ENCODE measurements around the gene MDH1. TPM values are rescaled to one million over a fixed set of nuclear protein-coding genes. Genes with fewer than 3 reads are reported as not detected.

MDH1 gene
- total RNA-seq, 2 donors from 2014 or later = 89.3 to 95.7 TPM

DNA sequence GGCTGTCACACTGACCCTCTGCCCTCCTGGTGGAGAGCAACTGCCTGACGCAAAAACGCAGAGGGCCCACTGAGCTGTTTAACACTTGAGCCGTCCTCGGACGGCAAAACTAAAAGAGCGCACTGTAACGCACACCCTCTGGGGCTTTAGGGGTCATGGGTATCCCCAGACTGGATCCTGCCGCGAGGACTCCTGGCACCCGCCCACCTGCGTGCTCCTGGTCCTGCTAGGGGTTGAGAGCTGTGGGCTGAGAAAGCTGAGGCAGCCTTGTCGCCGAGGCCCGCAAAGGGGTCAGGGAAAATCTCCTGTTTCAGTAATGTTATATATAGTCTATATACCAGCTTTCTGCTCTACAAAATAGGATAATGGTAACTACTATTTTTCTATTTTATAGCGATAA is 39.1 kb downstream of the MDH1 start:
- no peaks in the 10 kb centered on the region for H3K36me3 Mint-ChIP-seq (ENCODE audit: low read depth)
- no peak overlapping the region for H3K27ac Mint-ChIP-seq
- ATAC-seq (no peak), DNase-seq (no peak)
- no peaks in the 10 kb centered on the region for H3K4me1 Mint-ChIP-seq
- no peak overlapping the region for H3K4me3 Mint-ChIP-seq
- peaks cover 12% of the 10 kb centered on the region for H3K27me3 Mint-ChIP-seq
- H3K9me3 ChIP-seq (ENCODE audit: control insufficient read depth, low read length, poor library complexity, severe bottlenecking) = peaks cover 2% of the 10 kb centered on the region

DNA sequence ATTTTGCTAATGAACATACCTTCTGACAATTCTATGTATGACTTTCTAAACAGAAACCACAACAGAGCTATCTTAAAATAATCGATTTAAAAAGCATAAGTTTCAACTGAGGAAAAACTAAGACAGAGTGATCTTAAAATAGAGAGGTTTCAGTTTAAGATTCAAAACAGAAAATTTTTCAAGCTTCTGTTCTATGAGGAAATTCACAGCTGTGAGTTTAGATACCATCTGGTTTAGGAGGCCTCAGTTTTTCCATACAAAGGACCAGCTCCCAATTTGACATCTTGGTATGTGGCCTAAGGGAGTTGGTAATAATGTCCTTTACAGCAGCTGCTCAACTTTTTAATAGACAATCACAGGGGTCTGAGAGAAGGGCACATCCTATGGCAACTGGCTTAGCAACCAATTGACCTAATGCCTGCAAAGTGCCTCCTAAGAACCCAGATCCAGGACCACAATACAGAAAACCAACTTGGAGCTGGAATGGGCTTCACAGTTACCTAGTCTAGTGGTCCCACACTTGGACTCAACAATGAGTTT is 39.7 kb downstream of the MDH1 start:
- Mint-ChIP-seq H3K36me3 (ENCODE audit: low read depth) (peaks cover 2% of the 10 kb centered on the region), H3K27ac (no peak overlapping the region), H3K27me3 (peaks cover 7% of the 10 kb centered on the region), H3K4me1 (no peaks in the 10 kb centered on the region), H3K4me3 (no peak overlapping the region)
- ATAC-seq (no peak), DNase-seq (no peak)
- peaks cover 2% of the 10 kb centered on the region for H3K9me3 ChIP-seq (ENCODE audit: control insufficient read depth, low read length, poor library complexity, severe bottlenecking)

DNA sequence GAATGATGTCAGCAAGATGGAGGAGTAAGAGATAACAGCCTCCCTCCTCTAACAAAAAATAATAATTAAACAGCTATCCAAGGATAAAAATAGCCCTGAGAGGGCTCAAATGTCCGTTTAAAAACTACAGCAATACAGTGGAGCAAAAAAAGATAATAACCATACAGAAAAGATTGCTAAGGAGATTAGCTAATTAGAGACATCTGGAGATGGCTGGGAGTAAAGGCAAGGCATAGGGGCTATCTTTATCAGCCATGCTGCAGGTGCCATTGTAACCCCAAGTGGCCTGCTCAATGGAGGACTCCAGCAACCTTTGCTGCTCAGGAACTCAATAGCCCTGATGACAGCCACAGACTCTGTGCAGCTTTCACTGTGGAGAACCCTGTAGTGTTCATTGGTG is 42.7 kb downstream of the MDH1 start:
- Mint-ChIP-seq H3K4me1 (no peaks in the 10 kb centered on the region), H3K27me3 (no peaks in the 10 kb centered on the region), H3K27ac (no peak overlapping the region), H3K36me3 (ENCODE audit: low read depth) (peaks cover 2% of the 10 kb centered on the region), H3K4me3 (no peak overlapping the region)
- no peak for ATAC-seq
- H3K9me3 ChIP-seq (ENCODE audit: control insufficient read depth, low read length, poor library complexity, severe bottlenecking) = peaks cover 2% of the 10 kb centered on the region
- DNase-seq = no peak

DNA sequence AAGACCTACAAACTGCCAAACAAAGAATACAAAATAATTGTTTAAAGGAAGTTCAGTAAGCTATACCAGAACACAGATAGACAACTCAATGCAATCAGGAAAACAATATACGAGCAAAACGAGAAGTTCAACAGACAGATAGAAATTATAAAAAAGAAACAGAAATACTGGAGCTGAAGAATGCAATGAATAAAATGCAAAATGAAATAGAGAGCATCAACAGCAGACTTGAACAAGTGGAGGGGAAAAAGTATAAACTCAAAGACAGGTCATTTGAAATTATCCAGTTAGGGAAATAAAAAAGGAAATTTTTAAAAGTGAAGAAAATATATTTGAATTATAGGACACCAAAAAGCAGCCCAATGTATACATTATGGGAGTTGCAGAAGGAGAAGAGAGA is 43.6 kb downstream of the MDH1 start:
- ATAC-seq = no peak
- no peak for DNase-seq
- Mint-ChIP-seq H3K4me1 (no peaks in the 10 kb centered on the region), H3K27me3 (no peaks in the 10 kb centered on the region), H3K4me3 (no peak overlapping the region), H3K36me3 (ENCODE audit: low read depth) (peaks cover 2% of the 10 kb centered on the region), H3K27ac (no peak overlapping the region)
- H3K9me3 ChIP-seq (ENCODE audit: control insufficient read depth, low read length, poor library complexity, severe bottlenecking) = peaks cover 2% of the 10 kb centered on the region

DNA sequence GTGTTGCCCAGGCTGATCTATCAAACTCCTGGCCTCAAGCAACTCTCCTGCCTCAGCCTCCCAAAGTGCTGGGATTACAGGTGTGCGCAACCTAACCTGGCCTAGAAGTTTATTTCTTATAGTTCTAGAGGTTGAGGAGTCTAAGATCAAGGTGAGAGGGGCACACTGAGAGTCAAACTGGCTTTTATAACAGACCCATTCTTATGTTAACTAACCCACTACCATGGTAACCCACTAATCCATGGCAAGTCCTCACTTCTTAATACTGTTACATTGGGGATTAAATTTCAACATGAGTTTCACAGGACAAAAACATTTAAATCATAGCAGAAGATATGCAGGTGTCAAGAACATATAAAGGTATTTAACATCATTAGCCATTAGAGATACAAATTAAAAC is 50.6 kb downstream of the MDH1 start:
- DNase-seq (no peak), ATAC-seq (no peak)
- Mint-ChIP-seq H3K4me3 (no peak overlapping the region), H3K36me3 (ENCODE audit: low read depth) (no peaks in the 10 kb centered on the region), H3K27ac (no peak overlapping the region), H3K4me1 (no peaks in the 10 kb centered on the region), H3K27me3 (peaks cover 9% of the 10 kb centered on the region)
- H3K9me3 ChIP-seq (ENCODE audit: control insufficient read depth, low read length, poor library complexity, severe bottlenecking) = no peaks in the 10 kb centered on the region

DNA sequence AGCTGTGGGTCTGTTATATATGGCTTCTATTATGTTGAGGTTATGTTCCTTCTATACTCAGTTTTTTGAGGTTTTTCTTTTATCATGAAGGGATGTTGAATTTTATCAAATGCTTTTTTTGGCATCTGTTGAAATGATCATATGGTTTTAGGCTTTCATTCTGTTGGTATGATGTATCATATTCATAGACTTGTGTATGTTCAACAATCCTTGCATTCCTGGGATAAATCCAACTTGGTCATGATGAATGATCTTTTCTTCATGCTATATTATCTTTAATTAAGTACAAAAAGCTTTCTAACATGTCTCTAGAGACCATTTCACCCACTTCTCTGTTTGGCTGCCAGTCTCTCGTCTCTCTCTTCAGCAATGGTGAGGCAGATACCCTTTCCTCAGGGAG is 54.2 kb downstream of the MDH1 start:
- Mint-ChIP-seq H3K27me3 (peaks cover 16% of the 10 kb centered on the region), H3K36me3 (ENCODE audit: low read depth) (peaks cover 4% of the 10 kb centered on the region), H3K27ac (no peak overlapping the region), H3K4me1 (no peaks in the 10 kb centered on the region), H3K4me3 (no peak overlapping the region)
- ATAC-seq = no peak
- H3K9me3 ChIP-seq (ENCODE audit: control insufficient read depth, low read length, poor library complexity, severe bottlenecking) = no peaks in the 10 kb centered on the region
- no peak for DNase-seq

DNA sequence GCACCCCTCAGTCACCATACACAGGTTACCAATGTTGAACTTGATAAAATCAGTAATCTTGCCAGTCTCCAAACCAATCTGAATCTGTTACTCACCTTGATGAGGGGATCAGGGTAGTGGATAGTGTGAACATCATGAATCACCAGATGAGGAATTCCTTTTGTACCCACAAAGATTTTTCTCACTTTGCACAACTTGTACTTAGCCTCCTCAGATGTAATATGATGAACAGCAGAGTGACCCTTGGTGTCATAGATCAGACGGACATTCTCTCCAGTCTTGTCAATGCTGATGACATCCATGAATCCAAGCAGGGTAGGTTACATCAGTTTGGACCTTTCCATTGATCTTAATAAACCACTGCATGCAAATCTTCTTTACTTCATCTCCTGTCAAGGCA is 54.7 kb downstream of the MDH1 start:
- Mint-ChIP-seq H3K36me3 (ENCODE audit: low read depth) (peaks cover 4% of the 10 kb centered on the region), H3K4me3 (no peak overlapping the region), H3K4me1 (no peaks in the 10 kb centered on the region), H3K27ac (no peak overlapping the region), H3K27me3 (peaks cover 16% of the 10 kb centered on the region)
- ATAC-seq (no peak), DNase-seq (no peak)
- H3K9me3 ChIP-seq (ENCODE audit: control insufficient read depth, low read length, poor library complexity, severe bottlenecking) = no peaks in the 10 kb centered on the region

DNA sequence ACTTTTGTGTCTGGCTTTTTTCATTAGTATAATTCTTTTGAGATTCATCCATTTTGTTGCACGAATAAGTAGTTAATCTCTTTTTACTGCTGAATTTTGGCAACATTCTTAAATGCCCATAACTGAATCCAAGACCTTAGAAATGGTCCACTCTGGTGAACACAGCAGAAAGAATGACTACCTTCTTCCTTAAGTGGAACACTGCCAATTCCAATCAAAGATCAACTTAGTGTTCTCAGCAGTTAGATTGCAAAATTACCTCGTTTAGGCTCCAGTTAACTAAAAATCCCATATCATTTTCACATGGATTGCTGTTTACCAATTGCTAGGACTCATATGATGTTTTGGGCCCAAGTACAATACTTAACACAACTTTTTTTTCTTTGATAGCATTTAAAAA is 59.9 kb downstream of the MDH1 start:
- Mint-ChIP-seq H3K4me1 (no peaks in the 10 kb centered on the region), H3K27me3 (peaks cover 18% of the 10 kb centered on the region), H3K27ac (no peak overlapping the region), H3K4me3 (no peak overlapping the region), H3K36me3 (ENCODE audit: low read depth) (peaks cover 7% of the 10 kb centered on the region)
- no peaks in the 10 kb centered on the region for H3K9me3 ChIP-seq (ENCODE audit: control insufficient read depth, low read length, poor library complexity, severe bottlenecking)
- DNase-seq (no peak), ATAC-seq (no peak)

DNA sequence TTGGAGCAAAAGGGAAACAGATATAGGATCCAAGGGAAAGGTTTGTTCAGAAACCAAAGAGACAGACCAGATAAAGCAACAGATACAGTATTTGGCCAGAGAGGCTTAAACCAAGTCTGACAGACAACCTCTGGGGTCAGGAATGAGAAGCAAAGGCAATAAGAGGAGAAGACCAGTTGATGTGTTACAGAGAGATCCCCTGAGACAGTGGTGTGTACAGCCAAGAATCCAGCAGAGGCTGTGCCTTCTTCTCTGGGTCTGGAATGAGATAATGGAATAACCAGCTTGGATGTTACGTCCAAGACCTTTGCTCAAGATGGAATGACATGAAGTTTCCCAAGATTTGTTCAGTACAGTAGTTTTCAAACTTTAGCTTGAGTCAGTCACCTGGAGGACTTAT is 61.1 kb downstream of the MDH1 start:
- H3K4me1 Mint-ChIP-seq = no peaks in the 10 kb centered on the region

DNA sequence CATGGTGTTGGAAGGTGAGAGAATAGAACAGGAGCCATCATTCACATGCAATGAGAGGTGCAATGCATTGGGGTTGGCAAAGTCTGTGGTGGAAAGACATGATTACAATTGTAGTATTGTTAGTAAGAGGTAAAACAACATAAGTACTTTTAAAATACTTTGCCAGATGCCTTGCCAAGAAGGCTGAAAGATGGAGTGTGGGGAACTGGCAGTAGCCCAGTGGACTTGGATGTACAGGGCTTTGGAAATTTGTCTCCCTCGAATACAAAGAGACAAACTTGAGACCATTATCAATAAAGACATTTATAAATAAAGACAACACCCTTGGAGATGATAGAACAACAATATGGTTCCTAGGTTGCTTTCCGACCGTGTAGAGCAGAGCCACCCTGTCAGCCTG is 62.0 kb downstream of the MDH1 start:
- no peak overlapping the region for H3K4me3 Mint-ChIP-seq
- peaks cover 4% of the 10 kb centered on the region for H3K36me3 Mint-ChIP-seq (ENCODE audit: low read depth)
- peaks cover 11% of the 10 kb centered on the region for H3K27me3 Mint-ChIP-seq
- H3K27ac Mint-ChIP-seq = no peak overlapping the region
- no peak for ATAC-seq
- no peaks in the 10 kb centered on the region for H3K4me1 Mint-ChIP-seq
- no peaks in the 10 kb centered on the region for H3K9me3 ChIP-seq (ENCODE audit: control insufficient read depth, low read length, poor library complexity, severe bottlenecking)
- DNase-seq = no peak

More for the DNA sequence above, 61.1 kb downstream of the MDH1 start:
- H3K36me3 Mint-ChIP-seq (ENCODE audit: low read depth) = peaks cover 5% of the 10 kb centered on the region
- H3K4me3 Mint-ChIP-seq = no peak overlapping the region
- H3K27me3 Mint-ChIP-seq = peaks cover 14% of the 10 kb centered on the region
- DNase-seq (no peak), ATAC-seq (no peak)
- no peaks in the 10 kb centered on the region for H3K9me3 ChIP-seq (ENCODE audit: control insufficient read depth, low read length, poor library complexity, severe bottlenecking)
- no peak overlapping the region for H3K27ac Mint-ChIP-seq

DNA sequence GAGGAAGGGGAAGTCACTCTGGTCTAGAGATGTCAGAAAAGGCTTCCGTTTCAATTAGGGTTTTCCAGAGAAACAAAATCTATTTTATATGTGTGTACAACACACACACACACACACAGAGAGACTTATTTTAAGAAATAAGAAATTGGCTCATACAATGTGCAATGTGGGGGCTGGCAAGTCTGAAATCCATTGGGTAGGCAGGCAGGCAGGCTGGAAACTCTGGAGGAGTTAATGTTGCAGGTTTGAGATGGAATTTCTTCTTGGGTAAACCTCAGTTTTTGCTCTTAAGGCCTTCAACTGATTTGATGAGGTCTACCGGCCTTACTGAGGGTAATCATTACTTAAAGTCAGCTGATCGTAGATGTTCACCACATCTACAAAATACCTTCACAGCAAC is 62.6 kb downstream of the MDH1 start:
- H3K36me3 Mint-ChIP-seq (ENCODE audit: low read depth) = peaks cover 4% of the 10 kb centered on the region
- no peaks in the 10 kb centered on the region for H3K9me3 ChIP-seq (ENCODE audit: control insufficient read depth, low read length, poor library complexity, severe bottlenecking)
- no peak overlapping the region for H3K4me3 Mint-ChIP-seq
- peaks cover 15% of the 10 kb centered on the region for H3K27me3 Mint-ChIP-seq
- no peak for ATAC-seq
- H3K27ac Mint-ChIP-seq = no peak overlapping the region
- no peaks in the 10 kb centered on the region for H3K4me1 Mint-ChIP-seq
- no peak for DNase-seq

DNA sequence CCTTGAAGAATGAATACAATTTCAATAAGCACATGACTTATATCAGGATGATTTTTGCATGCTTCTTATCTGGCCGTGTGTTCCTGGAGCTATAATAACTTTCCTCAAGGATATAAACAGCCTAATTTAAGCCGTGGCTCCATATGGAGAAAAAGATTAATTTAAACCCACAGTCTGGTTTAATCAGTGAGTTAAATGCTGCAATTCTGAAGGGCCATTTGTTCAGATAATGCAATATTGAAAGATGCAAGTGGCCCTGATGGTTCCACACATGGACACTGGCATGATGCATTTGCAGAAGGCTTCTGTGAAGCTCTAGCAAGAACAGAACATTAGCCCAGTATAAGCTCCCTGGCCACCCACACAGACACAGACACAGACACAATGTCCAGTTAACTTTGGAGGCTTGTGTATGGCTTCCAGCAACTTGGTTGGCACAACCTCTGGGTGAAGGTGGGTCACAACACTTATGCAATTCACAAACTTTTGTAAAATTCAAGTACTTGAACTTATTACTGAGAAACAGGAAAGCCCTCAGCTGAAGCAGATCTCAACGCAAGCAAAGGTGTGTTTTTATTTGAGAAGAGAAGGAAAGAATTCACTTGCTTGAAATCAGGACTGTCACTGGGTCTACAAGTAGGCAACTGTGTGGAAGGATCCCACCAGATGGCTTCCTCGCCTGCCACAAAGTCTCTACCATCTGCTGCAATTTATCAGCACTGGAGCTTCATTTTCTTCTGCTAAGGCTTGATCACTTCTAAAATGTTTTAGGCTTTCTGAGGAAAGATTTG is 63.3 kb downstream of the MDH1 start:
- ATAC-seq (no peak), DNase-seq (no peak)
- Mint-ChIP-seq H3K36me3 (ENCODE audit: low read depth) (peaks cover 2% of the 10 kb centered on the region), H3K27ac (no peak overlapping the region), H3K4me1 (no peaks in the 10 kb centered on the region), H3K4me3 (no peak overlapping the region), H3K27me3 (peaks cover 18% of the 10 kb centered on the region)
- no peaks in the 10 kb centered on the region for H3K9me3 ChIP-seq (ENCODE audit: control insufficient read depth, low read length, poor library complexity, severe bottlenecking)

DNA sequence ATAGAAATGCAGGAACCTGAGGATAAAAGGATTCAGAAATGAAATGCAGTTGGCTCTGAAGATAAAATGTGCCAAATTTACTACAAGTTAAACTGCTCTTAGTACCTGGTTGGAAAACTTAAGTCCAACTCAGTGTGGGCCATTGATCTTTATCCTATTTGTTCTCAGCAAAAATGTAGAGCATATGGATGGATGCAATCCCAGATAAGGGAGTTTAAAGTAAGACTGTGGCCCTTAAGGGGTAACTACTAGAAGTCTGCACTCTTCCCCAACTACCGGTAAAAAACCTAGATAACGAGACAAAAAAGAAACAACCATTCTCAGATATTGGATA is 63.9 kb downstream of the MDH1 start:
- Mint-ChIP-seq H3K27ac (no peak overlapping the region), H3K27me3 (peaks cover 18% of the 10 kb centered on the region), H3K4me3 (no peak overlapping the region), H3K4me1 (no peaks in the 10 kb centered on the region), H3K36me3 (ENCODE audit: low read depth) (peaks cover 2% of the 10 kb centered on the region)
- H3K9me3 ChIP-seq (ENCODE audit: control insufficient read depth, low read length, poor library complexity, severe bottlenecking) = no peaks in the 10 kb centered on the region
- ATAC-seq = no peak
- DNase-seq = no peak

DNA sequence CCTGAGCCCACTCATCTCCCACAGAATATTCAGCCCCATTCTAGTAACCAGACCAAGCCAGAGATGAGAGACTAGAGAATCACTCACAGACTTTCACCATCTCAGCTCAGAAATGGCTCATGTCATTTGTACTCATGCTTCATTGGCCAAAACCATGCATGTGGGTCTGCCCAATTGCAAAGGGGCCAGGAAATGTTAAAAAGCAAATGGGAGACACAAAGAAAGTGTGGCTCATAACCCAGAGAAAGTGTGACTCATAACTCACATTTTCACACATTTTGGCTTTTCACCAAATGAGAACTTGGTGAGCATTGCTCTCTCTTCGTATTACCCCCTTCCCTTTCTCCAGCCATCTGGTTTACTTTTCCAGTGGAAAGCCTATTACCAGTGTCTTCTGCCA is 66.2 kb downstream of the MDH1 start:
- Mint-ChIP-seq H3K27ac (no peak overlapping the region), H3K4me1 (no peaks in the 10 kb centered on the region), H3K4me3 (no peak overlapping the region), H3K36me3 (ENCODE audit: low read depth) (no peaks in the 10 kb centered on the region), H3K27me3 (peaks cover 18% of the 10 kb centered on the region)
- no peak for ATAC-seq
- DNase-seq = no peak
- H3K9me3 ChIP-seq (ENCODE audit: control insufficient read depth, low read length, poor library complexity, severe bottlenecking) = no peaks in the 10 kb centered on the region

Data from T-helper 17 cell (primary cell).